Parietal lobe (tissue), 1 donor: ENCODE results near the gene CDCA7. TPM values are rescaled to one million over a fixed set of nuclear protein-coding genes. Genes with fewer than 3 reads are reported as not detected.

Experiments used
- total RNA-seq: library from RNA; depleted of rRNA; stranded (reverse); fragments of >200 nt; gene quantifications from one replicate; pipeline ENCODE4 v1.2.3, GENCODE V29; 2014

Gene CDCA7
- total RNA-seq, result 26.6 TPM

GRCh38 chr2:173354582-173355131, at the start of gene CDCA7:
Gene CDCA7, plus strand, starts transcription at chr2:173354872. Its CDS starts 92 bp downstream, at chr2:173354964.

